Esophagus (tissue), 2 donors: ENCODE data around the gene VPS52. TPM values are rescaled to one million over a fixed set of nuclear protein-coding genes. Genes with fewer than 3 reads are reported as not detected.

Experiments
- H3K27ac ChIP-seq, 2 donors: one replicate each; pipeline ENCODE4 v1.5.1; 2013; ENCODE audit warnings: low read depth in 2 of 2, mild to moderate bottlenecking in 2 of 2, inconsistent platforms in 1 of 2, low read length in 1 of 2, moderate library complexity in 1 of 2
- H3K27me3 ChIP-seq, 2 donors: one replicate each; pipeline ENCODE4 v1.6.1; 2013; ENCODE audit warnings: low read length in 2 of 2, control low read depth in 1 of 2, mild to moderate bottlenecking in 1 of 2; ENCODE audit not compliant: insufficient read depth in 2 of 2, control insufficient read depth in 1 of 2
- H3K36me3 ChIP-seq, 2 donors: one replicate each; pipeline ENCODE4 v1.6.1; 2013; ENCODE audit warnings: low read length in 1 of 2; ENCODE audit not compliant: control insufficient read depth in 2 of 2, insufficient read depth in 2 of 2
- H3K4me1 ChIP-seq, 2 donors: one replicate each; pipeline ENCODE4 v1.6.1; 2013; ENCODE audit warnings: low read length in 1 of 2; ENCODE audit not compliant: control insufficient read depth in 2 of 2, insufficient read depth in 2 of 2
- H3K4me3 ChIP-seq, 2 donors: one replicate each; pipeline ENCODE4 v1.5.1; 2013; ENCODE audit warnings: low read length in 2 of 2, mild to moderate bottlenecking in 2 of 2, low read depth in 1 of 2, moderate library complexity in 1 of 2
- H3K9me3 ChIP-seq, 2 donors: one replicate each; pipeline ENCODE4 v1.6.1; 2013; ENCODE audit warnings: mild to moderate bottlenecking in 2 of 2, low read depth in 1 of 2, low read length in 1 of 2, moderate library complexity in 1 of 2; ENCODE audit not compliant: control insufficient read depth in 2 of 2, insufficient read depth in 1 of 2
- WGBS, 2 donors: extraction: QIAGEN DNeasy Blood & Tissue Kit; methylation state at CpG; one replicate each; pipeline ENCODE4 v1.1.7; 2013; 5-methylcytosine and 5-hydroxymethylcytosine counted together
- polyA plus RNA-seq, 2 donors: library from polyadenylated mRNA; stranded (reverse); fragments of 200-250 nt; gene quantifications; one replicate each; pipeline ENCODE4 v1.2.3, GENCODE V29; 2013
- donor health status: healthy with polysubstance abuse.
- donor health status: Bipolar disorder and iron deficiency.

Gene VPS52
- polyA plus RNA-seq, 2 donors, result 44.9 to 48.9 TPM

DNA sequence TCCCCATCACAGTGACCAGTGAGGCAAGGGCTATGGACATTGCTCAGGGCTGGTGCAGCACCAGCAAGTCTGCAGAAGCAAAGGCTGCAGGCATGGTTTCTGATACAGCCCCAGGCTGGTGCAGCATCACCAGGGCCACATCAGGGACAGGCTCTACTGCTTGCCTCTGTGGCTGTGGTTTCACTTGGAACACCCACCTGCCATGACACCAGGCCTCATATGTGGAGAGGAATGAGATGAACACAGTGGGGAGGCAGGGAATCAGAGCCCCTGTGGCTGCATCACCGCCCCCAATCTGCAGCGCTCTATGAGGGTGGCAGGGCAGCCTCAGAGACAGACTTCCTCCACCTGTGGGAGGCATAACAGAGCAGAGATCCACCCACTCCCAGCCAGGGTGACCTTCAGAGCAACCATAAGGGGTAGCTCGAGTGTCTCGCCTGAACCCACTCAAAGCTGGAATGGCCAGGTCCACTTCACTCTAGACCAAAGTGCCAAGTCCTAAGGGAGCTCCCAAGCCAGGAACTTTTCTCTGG, 55.5 kb downstream of the VPS52 start:
- Histone ChIP-seq H3K4me1 (peaks cover 0 to 6% of the 10 kb centered on the region in 2 donors), H3K27ac (no peak overlapping the region), H3K27me3 (no peaks in the 10 kb centered on the region), H3K36me3 (no peaks in the 10 kb centered on the region), H3K9me3 (no peaks in the 10 kb centered on the region), H3K4me3 (no peak overlapping the region)
- WGBS, 2 donors, result 87 to 91% methylated on average over 4 of the region's 4 CpGs

GRCh38 chr6:33215271-33216116, 56.2 kb downstream of the VPS52 start:
- no peaks in the 10 kb centered on the region for H3K36me3 ChIP-seq

DNA sequence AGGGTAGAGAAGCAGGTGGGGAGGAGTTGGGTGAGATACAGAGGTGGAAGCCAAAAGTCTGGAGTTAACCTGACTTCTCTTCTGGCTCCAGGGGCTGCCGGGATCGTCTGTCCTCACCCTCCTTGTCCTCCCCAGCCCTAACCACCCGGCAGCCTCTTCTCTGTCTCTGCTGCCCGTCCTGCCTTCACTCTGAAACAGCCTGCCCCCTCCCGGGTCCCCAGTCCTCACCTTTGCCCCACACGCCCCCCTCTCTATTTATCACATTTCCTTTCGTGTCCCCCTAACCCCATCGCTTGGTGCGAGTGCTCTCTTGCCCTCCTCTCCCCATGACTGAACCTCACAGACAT, 57.7 kb downstream of the VPS52 start:
- no peaks in the 10 kb centered on the region for H3K9me3 ChIP-seq
- peak overlapping the region; percentile 22 to 42 for H3K4me3 ChIP-seq
- peaks cover 0 to 6% of the 10 kb centered on the region in 2 donors for H3K4me1 ChIP-seq
- peaks cover 0 to 7% of the 10 kb centered on the region in 2 donors for H3K36me3 ChIP-seq
- no peaks in the 10 kb centered on the region for H3K27me3 ChIP-seq
- 16 to 18% methylated on average over 9 of the region's 9 CpGs for WGBS, 2 donors
- H3K27ac ChIP-seq, result no peak overlapping the region

More at GRCh38 chr6:33215271-33216116, 56.2 kb downstream of the VPS52 start:
- Histone ChIP-seq H3K27me3 (no peaks in the 10 kb centered on the region), H3K27ac (no peak overlapping the region), H3K4me3 (no peak overlapping the region), H3K9me3 (no peaks in the 10 kb centered on the region), H3K4me1 (peaks cover 0 to 6% of the 10 kb centered on the region in 2 donors)
- 76 to 82% methylated on average over 9 of the region's 9 CpGs for WGBS, 2 donors

GRCh38 chr6:33213166-33213988, 58.3 kb downstream of the VPS52 start:
- peak overlapping the region; percentile 22 to 42 for H3K4me3 ChIP-seq
- WGBS, 2 donors, result 1 to 2% methylated on average over 42 to 43 of the region's 43 CpGs
- peaks cover 0 to 6% of the 10 kb centered on the region in 2 donors for H3K4me1 ChIP-seq
- no peaks in the 10 kb centered on the region for H3K27me3 ChIP-seq
- no peaks in the 10 kb centered on the region for H3K9me3 ChIP-seq
- H3K27ac ChIP-seq, result no peak overlapping the region
- peaks cover 0 to 7% of the 10 kb centered on the region in 2 donors for H3K36me3 ChIP-seq

GRCh38 chr6:33212857-33213165, 58.9 kb downstream of the VPS52 start:
- no peaks in the 10 kb centered on the region for H3K9me3 ChIP-seq
- no peaks in the 10 kb centered on the region for H3K27me3 ChIP-seq
- 2 to 6% methylated on average over 6 of the region's 6 CpGs for WGBS, 2 donors
- H3K4me1 ChIP-seq, result peaks cover 0 to 6% of the 10 kb centered on the region in 2 donors
- no peak overlapping the region for H3K27ac ChIP-seq
- peaks cover 0 to 7% of the 10 kb centered on the region in 2 donors for H3K36me3 ChIP-seq
- H3K4me3 ChIP-seq, result peak overlapping the region in 1 of 2 donors; percentile 42

DNA sequence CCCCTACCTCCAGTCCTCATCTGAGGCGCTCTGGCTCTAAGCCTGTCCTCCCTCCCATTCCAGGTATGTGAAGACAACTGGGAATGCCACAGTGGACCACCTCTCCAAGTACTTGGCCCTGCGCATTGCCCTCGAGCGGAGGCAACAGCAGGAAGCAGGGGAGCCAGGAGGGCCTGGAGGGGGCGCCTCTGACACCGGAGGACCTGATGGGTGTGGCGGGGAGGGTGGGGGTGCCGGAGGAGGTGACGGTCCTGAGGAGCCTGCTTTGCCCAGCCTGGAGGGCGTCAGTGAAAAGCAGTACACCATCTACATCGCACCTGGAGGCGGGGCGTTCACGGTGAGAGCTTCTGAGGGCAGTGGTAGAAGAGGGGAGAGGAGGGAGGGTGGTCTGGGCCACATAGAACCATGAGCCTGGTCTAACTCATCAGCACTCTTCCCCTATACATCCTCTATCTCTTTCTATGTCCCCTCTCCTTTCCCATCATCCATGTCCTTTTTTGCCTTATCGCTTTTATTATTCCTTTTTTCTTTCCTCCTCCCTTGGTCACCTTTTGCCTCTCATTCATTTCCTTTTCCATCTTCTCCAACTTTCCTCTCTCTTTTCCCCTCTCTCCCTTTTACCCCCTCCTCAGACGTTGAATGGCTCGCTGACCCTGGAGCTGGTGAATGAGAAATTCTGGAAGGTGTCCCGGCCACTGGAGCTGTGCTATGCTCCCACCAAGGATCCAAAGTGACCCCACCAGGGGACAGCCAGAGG, 59.8 kb downstream of the VPS52 start:
- Histone ChIP-seq H3K4me1 (peaks cover 4 to 6% of the 10 kb centered on the region in 2 donors), H3K4me3 (no peak overlapping the region), H3K36me3 (peaks cover 0 to 7% of the 10 kb centered on the region in 2 donors), H3K9me3 (no peaks in the 10 kb centered on the region), H3K27me3 (no peaks in the 10 kb centered on the region), H3K27ac (no peak overlapping the region)
- 83 to 84% methylated on average over 15 to 18 of the region's 18 CpGs for WGBS, 2 donors

- H3K9me3 ChIP-seq, result no peaks in the 10 kb centered on the region
- peaks cover 4 to 6% of the 10 kb centered on the region in 2 donors for H3K4me1 ChIP-seq
- WGBS, 2 donors, result 78 to 86% methylated on average over 16 to 17 of the region's 17 CpGs
- no peaks in the 10 kb centered on the region for H3K27me3 ChIP-seq
- no peak overlapping the region for H3K4me3 ChIP-seq
- peaks cover 0 to 7% of the 10 kb centered on the region in 2 donors for H3K36me3 ChIP-seq
- H3K27ac ChIP-seq, result no peak overlapping the region
These were observed 60.5 kb downstream of the VPS52 start for GRCh38 chr6:33211136-33211535.

DNA sequence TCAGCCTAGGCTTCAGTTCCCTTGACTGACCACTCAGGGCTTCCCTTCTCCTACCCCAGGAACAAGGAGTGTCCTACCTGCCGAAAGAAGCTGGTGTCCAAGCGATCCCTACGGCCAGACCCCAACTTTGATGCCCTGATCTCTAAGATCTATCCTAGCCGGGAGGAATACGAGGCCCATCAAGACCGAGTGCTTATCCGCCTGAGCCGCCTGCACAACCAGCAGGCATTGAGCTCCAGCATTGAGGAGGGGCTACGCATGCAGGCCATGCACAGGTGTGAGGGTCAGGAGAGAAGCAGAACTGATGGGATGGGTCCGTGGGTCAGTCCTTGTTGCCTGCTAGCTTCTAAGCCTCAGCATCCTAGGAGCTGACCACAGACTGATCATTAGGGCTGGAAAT, 61.8 kb downstream of the VPS52 start:
- Histone ChIP-seq H3K4me3 (no peak overlapping the region), H3K9me3 (no peaks in the 10 kb centered on the region), H3K27ac (no peak overlapping the region), H3K36me3 (peaks cover 0 to 7% of the 10 kb centered on the region in 2 donors), H3K4me1 (peaks cover 10 to 14% of the 10 kb centered on the region in 2 donors), H3K27me3 (no peaks in the 10 kb centered on the region)
- WGBS, 2 donors, result 91 to 94% methylated on average over 10 of the region's 10 CpGs
